Esophagus muscularis mucosa (tissue), 4 donors: ENCODE results near the gene ATG2B. TPM values are rescaled to one million over a fixed set of nuclear protein-coding genes. Genes with fewer than 3 reads are reported as not detected.
A peak's percentile ranks its signal among the peaks of the same experiment; 100 is the strongest.

Experiments used
- DNase-seq: peaks from one replicate; pipeline ENCODE4 v3.0.0-alpha.2; 2017; ENCODE audit errors: extremely low spot score
- H3K27ac ChIP-seq, 4 donors: fragments of 200-600 bp; sonication (generic); replicated peaks in 1 of 4; 1 replicate in 3 of 4; 2 replicates in 1 of 4; pipeline ENCODE4 v1.5.1; 2016 to 2019; ENCODE audit warnings: mild to moderate bottlenecking in 1 of 4
- H3K27me3 ChIP-seq, 4 donors: fragments of 200-600 bp; sonication (generic); one replicate each; pipeline versions ENCODE4 v1.5.1 to v1.6.0; 2016 to 2019
- H3K36me3 ChIP-seq, 4 donors: fragments of 200-600 bp; sonication (generic); one replicate each; pipeline ENCODE4 v1.5.1; 2016 to 2019
- H3K4me1 ChIP-seq, 4 donors: fragments of 200-600 bp; sonication (generic); one replicate each; pipeline ENCODE4 v1.5.1; 2016 to 2019
- H3K4me3 ChIP-seq, 4 donors: fragments of 200-600 bp; sonication (generic); 1 replicate in 2 of 4; 2 replicates in 2 of 4; pipeline ENCODE4 v1.5.1; 2016 to 2019; ENCODE audit warnings: mild to moderate bottlenecking in 4 of 4, moderate library complexity in 1 of 4
- H3K9me3 ChIP-seq, 4 donors: fragments of 200-600 bp; sonication (generic); 1 replicate in 3 of 4; 2 replicates in 1 of 4; pipeline ENCODE4 v1.5.1; 2016 to 2019
- EP300 ChIP-seq: sonication (generic); formaldehyde crosslinking; IDR thresholded peaks from one replicate; pipeline ENCODE4 v1.6.1; 2017; ENCODE audit warnings: antibody characterized with exemption
- POLR2A ChIP-seq: fragments of 450-650 bp; IDR thresholded peaks from one replicate; pipeline ENCODE4 v1.6.1; 2017; ENCODE audit warnings: antibody characterized with exemption, moderate library complexity, mild to moderate bottlenecking, low read depth
- POLR2AphosphoS5 ChIP-seq, 2 donors: sonication (generic); formaldehyde crosslinking; IDR thresholded peaks; one replicate each; pipeline ENCODE4 v1.6.1; 2017; ENCODE audit warnings: antibody characterized with exemption in 2 of 2
- WGBS: methylation state at CpG from one replicate; pipeline ENCODE4 v1.1.5; 2018; 5-methylcytosine and 5-hydroxymethylcytosine counted together
- intact Hi-C: fragments of 100-400 bp; cut with DNase I; formaldehyde crosslinking; loops from one replicate; pipeline ENCODE4 v1.15.1; 2023
- total RNA-seq, 4 donors: library from RNA; depleted of rRNA; stranded (reverse); fragments of >200 nt; gene quantifications; one replicate each; pipeline versions ENCODE4 v1.1.0 to v1.2.1, GENCODE V29; 2016
- TF ChIP-seq, protein P1 (sequence below), 3 experiments: fragments of 200-600 bp in 2 of 3; fragments of 450-650 bp in 1 of 3; sonication (generic) in 2 of 3; IDR thresholded peaks; one replicate each; pipeline ENCODE4 v1.5.1; 2017 to 2019; ENCODE audit warnings: antibody characterized with exemption in 3 of 3, mild to moderate bottlenecking in 2 of 3, moderate library complexity in 1 of 3

The ATG2B gene
- total RNA-seq, 4 donors from 2014 or later = 18.2 to 26.6 (median 23.1) TPM

DNA sequence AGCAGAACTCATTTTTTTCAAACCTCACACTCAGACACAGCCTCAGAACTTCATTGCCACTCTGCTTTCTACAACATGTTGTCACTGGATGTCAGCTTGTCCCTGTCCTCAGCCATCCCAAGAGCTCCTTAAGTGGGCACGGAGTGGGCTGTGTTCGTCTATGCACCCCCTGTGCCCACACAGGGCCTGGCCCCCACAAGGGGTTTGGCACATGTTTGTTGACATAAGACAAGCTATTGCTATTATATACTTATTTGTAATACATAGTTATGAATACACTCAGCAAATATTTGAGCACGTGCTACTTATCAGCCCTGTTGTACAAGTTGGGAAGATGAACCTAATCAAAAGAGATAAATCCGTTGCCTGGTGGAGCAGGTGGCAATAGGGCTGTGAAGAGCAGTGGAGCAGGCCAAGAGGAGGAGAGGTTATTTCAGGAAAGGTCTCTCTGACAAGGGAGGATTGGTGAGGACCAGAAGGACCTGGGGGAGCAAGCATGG lies 111.4 kb downstream of the ATG2B start:
- Histone ChIP-seq H3K9me3 (no peaks in the 10 kb centered on the region), H3K36me3 (no peaks in the 10 kb centered on the region), H3K4me3 (no peak overlapping the region), H3K27ac (peak overlapping the region in 1 of 4 donors; percentile 82), H3K27me3 (no peaks in the 10 kb centered on the region), H3K4me1 (peaks cover 3 to 50% (median 44%) of the 10 kb centered on the region in 4 donors)
- TF ChIP-seq, protein P1, sequence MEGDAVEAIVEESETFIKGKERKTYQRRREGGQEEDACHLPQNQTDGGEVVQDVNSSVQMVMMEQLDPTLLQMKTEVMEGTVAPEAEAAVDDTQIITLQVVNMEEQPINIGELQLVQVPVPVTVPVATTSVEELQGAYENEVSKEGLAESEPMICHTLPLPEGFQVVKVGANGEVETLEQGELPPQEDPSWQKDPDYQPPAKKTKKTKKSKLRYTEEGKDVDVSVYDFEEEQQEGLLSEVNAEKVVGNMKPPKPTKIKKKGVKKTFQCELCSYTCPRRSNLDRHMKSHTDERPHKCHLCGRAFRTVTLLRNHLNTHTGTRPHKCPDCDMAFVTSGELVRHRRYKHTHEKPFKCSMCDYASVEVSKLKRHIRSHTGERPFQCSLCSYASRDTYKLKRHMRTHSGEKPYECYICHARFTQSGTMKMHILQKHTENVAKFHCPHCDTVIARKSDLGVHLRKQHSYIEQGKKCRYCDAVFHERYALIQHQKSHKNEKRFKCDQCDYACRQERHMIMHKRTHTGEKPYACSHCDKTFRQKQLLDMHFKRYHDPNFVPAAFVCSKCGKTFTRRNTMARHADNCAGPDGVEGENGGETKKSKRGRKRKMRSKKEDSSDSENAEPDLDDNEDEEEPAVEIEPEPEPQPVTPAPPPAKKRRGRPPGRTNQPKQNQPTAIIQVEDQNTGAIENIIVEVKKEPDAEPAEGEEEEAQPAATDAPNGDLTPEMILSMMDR (IDR thresholded peaks at IDR 0.05) = no peak
- TF ChIP-seq EP300 (no peak), POLR2A (no peak), POLR2AphosphoS5 (IDR thresholded peaks at IDR 0.05) (no peak)
- intact Hi-C loops = no loop called here
- no peak for DNase-seq
- 78% methylated on average over 4 of the region's 4 CpGs for whole genome bisulfite sequencing

DNA sequence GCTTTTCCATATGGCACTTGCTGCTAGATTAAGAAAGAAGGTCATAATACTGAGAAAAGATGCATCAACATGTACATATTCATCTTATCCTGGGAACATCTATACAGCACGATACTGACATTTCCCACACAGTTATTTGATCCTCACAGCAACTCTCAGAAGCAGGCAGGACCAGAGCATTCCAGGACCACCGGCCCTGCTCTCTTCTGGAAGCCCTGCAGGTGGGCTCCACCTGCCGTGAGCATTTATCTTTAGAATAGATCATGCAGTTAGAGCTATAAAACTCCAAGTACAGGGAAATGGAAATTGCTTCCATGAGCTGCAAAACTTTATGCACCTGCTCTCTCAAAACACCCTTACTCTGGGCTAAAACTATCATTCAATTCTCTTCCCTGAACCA lies 112.7 kb downstream of the ATG2B start:
- Histone ChIP-seq H3K27me3 (no peaks in the 10 kb centered on the region), H3K4me1 (peaks cover 0 to 38% (median 33%) of the 10 kb centered on the region in 4 donors), H3K36me3 (no peaks in the 10 kb centered on the region), H3K4me3 (no peak overlapping the region), H3K9me3 (no peaks in the 10 kb centered on the region), H3K27ac (no peak overlapping the region)
- WGBS = 95% methylated on average over 3 of the region's 3 CpGs
- DNase-seq = no peak
- intact Hi-C loops = no loop called here
- no peak for TF ChIP-seq POLR2AphosphoS5 (IDR thresholded peaks at IDR 0.05)
- TF ChIP-seq, protein P1 (IDR thresholded peaks at IDR 0.05) = no peak
- TF ChIP-seq EP300 = no peak
- no peak for TF ChIP-seq POLR2A

DNA sequence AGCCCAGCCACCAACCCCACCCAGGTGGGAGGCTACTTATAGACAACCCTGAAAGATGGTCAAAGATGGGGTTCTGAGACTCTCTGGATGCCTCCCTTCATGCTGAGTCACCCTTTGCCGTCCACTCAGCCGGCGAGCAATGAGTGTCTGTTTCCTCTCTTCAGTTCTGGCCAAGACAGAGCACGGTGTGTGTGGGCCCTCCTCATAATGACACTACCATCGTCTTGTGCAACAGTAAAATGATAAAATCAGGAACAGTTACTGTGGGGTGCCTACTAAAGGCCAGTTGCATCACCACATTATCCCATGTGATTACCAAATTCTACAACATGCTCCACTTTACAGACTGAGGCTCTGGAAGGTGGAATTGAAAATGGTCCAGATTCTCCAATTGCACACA lies 114.1 kb downstream of the ATG2B start:
- TF ChIP-seq POLR2AphosphoS5 (IDR thresholded peaks at IDR 0.05) (peak; percentile 48 to 59), EP300 (no peak), POLR2A (no peak)
- TF ChIP-seq, protein P1 (IDR thresholded peaks at IDR 0.05) = no peak
- Histone ChIP-seq H3K9me3 (no peaks in the 10 kb centered on the region), H3K4me3 (no peak overlapping the region), H3K36me3 (no peaks in the 10 kb centered on the region), H3K27me3 (no peaks in the 10 kb centered on the region), H3K27ac (peak overlapping the region in 2 of 4 donors; percentile 13 to 42), H3K4me1 (peaks cover 0 to 23% (median 19%) of the 10 kb centered on the region in 4 donors)
- no peak for DNase-seq
- intact Hi-C loops = no loop called here
- 62% methylated on average over 5 of the region's 5 CpGs for WGBS

DNA sequence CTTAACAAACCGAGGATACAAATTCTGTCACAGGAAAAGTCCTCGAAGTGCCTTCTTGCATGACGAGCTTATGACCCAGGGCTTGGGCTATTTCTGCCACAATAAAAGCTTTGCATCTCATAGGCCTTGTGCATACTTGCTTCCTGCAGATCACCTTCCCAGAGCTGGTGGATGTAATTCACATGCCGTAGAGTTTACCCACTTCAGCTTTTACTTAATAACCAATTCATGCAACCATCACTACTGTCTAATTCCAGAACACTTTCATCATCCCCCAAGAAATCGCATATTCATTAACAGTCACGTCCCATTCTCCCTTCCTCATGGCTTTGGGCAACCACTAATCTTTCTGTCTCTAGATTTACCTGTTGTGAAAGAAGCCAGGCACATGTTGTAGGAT lies 116.1 kb downstream of the ATG2B start:
- 91% methylated on average over 5 of the region's 6 CpGs for WGBS
- no peak for TF ChIP-seq POLR2A
- no peak for TF ChIP-seq POLR2AphosphoS5 (IDR thresholded peaks at IDR 0.05)
- TF ChIP-seq, protein P1 (IDR thresholded peaks at IDR 0.05) = no peak
- no peak for TF ChIP-seq EP300
- H3K27me3 ChIP-seq = no peaks in the 10 kb centered on the region
- H3K27ac ChIP-seq = no peak overlapping the region
- intact Hi-C loops = no loop called here
- peaks cover 0 to 5% (median 2%) of the 10 kb centered on the region in 4 donors for H3K36me3 ChIP-seq
- peaks cover 0 to 3% (median under 1%) of the 10 kb centered on the region in 4 donors for H3K4me1 ChIP-seq
- no peak overlapping the region for H3K4me3 ChIP-seq
- H3K9me3 ChIP-seq = no peaks in the 10 kb centered on the region
- DNase-seq = no peak

DNA sequence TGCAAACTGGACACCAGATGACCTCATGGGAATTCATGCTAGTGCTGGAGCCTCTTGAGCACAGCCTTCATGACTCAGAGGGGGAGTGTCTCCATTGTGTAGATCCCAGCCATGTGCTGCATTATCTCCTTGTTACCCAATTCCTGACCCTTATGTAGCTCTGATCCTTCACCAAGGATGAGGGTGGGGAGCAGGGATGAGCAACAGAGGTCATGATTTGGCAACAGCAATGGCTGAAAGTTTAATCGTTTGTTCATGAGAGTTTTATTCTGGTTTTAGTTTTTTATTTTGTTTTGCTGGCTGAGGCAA lies 116.6 kb downstream of the ATG2B start:
- Histone ChIP-seq H3K9me3 (no peaks in the 10 kb centered on the region), H3K27me3 (no peaks in the 10 kb centered on the region), H3K4me3 (no peak overlapping the region), H3K27ac (no peak overlapping the region), H3K36me3 (peaks cover 0 to 10% (median 5%) of the 10 kb centered on the region in 4 donors), H3K4me1 (no peaks in the 10 kb centered on the region)
- intact Hi-C loops = no loop called here
- WGBS = 71% methylated on average over 1 of the region's 1 CpG
- DNase-seq = no peak
- TF ChIP-seq POLR2AphosphoS5 (IDR thresholded peaks at IDR 0.05) = peak in 1 of 2 donors; percentile 19
- TF ChIP-seq, protein P1 (IDR thresholded peaks at IDR 0.05) = no peak
